GM19452 (cell line): ENCODE results near the gene NT5DC2.

ENCODE experiments used
- ATAC-seq: cut with Tn5 transposase; IDR thresholded peaks from one replicate; pipeline ENCODE4 v1.9.1; 2021; ENCODE audit not compliant: unreplicated experiment

NT5DC2 gene

GRCh38 chr3:52512727-52513126 lies 20.9 kb downstream of the NT5DC2 start:
- ATAC-seq: no peak

DNA sequence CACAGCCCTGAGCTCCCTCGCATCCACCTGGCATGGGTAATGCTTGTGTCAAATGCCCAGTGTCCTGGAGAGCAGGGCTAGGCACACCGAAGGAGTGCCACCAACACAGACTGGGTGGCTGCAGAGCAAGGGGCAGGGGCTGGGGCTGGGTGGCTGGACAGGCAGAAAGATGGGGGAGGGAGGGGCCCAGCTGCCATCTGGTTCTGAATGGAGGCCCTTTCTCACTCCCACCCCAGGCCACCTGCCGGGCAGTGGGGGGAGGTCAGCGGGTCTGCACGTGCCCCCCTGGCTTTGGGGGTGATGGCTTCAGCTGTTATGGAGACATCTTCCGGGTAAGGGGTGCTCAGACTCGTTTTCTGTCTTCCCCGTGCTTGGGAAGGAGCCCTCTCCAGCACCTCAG lies 21.6 kb downstream of the NT5DC2 start:
- no peak for ATAC-seq

DNA sequence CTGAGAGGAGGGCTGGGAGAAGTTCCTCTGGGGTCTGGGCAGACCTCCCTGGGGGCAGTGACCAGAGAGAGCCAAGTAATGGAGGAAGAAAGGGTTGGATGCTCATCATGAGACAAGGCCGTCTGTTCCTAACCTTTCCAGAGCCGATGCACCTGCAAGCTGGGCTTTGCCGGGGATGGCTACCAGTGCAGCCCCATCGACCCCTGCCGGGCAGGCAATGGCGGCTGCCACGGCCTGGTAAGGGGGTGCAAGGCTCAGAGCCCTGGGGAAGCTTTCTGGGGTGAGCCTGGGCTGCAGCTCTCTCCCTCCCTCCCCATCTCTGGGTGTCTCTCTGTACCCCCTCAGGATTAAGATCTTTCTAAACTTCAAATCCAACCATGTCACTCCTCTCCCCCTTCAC lies 22.1 kb downstream of the NT5DC2 start:
- ATAC-seq: no peak

GRCh38 chr3:52509753-52510328 lies 23.8 kb downstream of the NT5DC2 start:
- ATAC-seq: no peak

DNA sequence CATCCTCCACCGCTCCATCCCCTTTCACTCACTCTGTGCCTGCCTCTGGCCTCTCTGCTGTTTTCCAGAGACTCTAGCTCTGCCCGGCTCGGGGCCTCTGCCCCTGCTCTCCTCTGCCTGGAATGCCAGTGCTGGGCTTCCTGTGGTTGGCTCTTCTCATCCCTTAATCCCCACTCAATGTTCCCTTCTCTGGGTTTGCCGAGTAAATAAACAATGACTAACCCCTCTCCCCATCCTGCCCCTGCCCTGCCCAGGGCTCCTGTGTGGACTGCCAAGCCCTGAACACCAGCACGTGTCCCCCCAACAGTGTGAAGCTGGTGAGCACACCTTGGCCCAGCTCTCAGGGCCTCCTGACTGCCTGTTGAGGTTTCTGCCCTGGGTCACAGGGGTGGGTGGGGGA lies 26.3 kb downstream of the NT5DC2 start:
- no peak for ATAC-seq

GRCh38 chr3:52506266-52506966 lies 27.2 kb downstream of the NT5DC2 start:
- no peak for ATAC-seq

DNA sequence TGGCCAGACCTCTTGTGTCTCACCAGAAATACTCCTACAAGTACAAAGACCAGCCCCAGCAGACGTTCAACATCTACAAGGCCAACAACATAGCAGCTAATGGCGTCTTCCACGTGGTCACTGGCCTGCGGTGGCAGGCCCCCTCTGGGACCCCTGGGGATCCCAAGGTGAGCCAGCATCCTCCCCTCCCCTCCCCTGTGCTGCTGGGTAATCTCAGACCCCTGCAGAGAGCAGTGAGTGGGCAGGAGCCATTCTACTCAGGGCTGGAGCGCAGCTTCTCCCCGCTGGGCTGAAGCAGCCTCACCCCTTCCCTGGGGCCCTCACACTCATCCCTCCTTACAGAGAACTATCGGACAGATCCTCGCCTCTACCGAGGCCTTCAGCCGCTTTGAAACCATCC lies 28.7 kb downstream of the NT5DC2 start:
- no peak for ATAC-seq

GRCh38 chr3:52503788-52504424 lies 29.8 kb downstream of the NT5DC2 start:
- ATAC-seq: no peak

DNA sequence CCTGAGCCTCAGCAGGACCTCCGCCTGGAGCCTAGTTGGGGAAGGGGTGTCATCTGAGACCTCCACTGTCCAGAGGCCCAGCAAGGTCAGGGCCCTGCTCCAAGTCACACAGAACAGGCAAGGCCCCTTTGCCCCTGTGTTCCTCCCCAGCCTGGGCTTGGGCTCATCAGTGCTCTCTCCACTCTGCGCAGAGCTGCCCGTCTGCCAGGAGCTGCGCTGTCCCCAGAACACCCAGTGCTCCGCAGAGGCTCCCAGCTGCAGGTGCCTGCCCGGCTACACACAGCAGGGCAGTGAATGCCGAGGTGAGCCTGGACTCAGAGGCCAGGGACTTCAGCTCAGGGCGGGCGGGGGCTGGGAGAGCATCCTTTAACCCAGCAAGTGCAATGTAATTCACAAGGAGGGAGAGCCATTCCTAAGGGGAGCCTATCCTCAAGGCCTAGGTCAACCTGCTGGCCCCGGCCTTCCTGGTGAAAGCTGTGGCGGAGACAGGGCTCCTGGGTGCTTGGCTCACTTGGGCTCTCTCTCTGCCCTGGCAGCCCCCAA lies 30.8 kb downstream of the NT5DC2 start:
- no peak for ATAC-seq

DNA sequence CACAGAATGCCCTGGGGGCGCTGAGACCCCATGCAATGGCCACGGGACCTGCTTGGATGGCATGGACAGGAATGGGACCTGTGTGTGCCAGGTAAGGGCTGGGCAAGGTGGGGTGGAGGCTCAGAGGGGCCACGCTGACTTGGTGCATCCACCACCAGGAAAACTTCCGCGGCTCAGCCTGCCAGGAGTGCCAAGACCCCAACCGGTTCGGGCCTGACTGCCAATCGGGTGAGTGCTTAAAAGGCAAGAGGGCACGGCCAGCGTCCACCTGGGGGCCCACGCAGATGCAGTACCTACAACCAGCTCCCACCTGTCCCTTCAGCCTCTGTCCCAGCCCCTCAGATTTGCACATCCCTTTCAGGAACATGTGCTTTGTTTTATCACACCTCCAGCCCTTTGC lies 31.7 kb downstream of the NT5DC2 start:
- ATAC-seq: no peak

DNA sequence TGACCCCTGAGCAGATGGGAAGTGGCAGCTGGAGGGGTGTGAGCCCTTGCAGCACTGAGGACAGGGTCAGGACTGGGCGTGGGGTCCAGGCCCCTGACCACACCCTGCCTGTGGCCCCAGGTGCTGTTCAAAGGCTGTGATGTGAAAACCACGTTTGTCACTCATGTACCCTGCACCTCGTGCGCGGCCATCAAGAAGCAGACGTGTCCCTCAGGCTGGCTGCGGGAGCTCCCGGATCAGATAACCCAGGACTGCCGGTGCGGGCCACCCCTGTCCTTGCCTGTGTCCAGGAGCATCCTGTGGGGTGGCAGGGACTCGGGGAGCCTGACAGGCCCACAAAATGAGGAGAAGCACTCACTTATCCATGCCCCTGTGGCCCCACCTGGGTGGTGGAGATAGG lies 32.6 kb downstream of the NT5DC2 start:
- no peak for ATAC-seq

DNA sequence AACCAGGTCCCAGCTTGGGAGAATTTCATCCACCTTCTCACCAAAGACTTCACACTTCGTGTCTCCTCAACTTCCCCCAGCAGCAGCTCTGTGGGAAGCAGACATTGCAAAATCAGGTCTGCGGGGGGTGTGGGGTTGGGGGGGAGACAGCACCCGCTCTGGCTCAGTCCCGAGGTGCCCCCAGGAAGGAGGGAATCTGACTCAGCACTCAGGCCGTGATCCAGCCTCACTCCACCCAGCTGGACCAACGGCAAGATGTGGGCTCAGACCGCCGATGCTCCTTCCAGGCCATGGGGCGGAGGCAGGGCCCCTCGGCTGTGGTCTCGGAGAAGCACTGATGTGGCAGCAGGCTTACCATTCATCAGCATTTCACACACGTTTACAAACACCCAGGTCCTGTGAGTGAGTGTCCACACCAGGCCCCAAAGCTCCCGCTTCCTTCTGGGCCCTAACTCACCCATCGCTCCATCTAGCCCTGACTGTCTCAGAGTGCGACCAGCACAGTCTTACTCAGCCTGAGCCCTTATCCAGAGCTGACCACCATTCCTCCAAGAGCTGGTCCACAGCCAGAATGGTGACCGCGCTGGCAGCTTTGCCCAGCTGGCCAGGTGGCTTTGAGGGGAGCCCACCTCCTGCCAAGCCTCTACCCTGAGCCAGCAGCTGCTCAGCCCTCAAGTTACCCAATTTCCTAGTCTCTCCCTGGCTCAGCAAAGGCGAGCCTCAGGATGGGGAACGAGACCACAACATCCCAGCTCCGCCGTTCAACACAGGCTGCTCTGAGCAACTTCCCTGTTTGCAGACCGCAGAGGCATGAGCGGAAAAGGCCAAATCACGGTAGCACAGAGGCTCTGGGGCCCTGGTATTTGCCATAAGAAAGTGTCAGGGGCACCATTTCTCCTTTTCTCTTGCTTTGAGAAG lies 35.3 kb downstream of the NT5DC2 start:
- no peak for ATAC-seq

- no peak for ATAC-seq
These were observed 37.7 kb downstream of the NT5DC2 start for GRCh38 chr3:52495777-52496602.

GRCh38 chr3:52494886-52495495 lies 38.7 kb downstream of the NT5DC2 start, which contains the start of gene STAB1:
Gene STAB1 (plus strand): TSS chr3:52495338. CDS start chr3:52495414, 76 bp downstream.
- no peak for ATAC-seq

GRCh38 chr3:52494445-52494844 lies 39.2 kb downstream of the NT5DC2 start:
- no peak for ATAC-seq

- ATAC-seq: no peak
These were observed 40.2 kb downstream of the NT5DC2 start for GRCh38 chr3:52493232-52494017.

DNA sequence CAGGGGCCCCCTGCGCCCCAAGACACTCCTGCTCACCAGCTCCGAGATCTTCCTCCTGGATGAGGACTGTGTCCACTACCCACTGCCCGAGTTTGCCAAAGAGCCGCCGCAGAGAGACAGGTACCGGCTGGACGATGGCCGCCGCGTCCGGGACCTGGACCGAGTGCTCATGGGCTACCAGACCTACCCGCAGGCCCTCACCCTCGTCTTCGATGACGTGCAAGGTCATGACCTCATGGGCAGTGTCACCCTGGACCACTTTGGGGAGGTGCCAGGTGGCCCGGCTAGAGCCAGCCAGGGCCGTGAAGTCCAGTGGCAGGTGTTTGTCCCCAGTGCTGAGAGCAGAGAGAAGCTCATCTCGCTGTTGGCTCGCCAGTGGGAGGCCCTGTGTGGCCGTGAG lies 41.6 kb downstream of the NT5DC2 start:
- no peak for ATAC-seq

- no peak for ATAC-seq
These were observed 42.6 kb downstream of the NT5DC2 start for GRCh38 chr3:52490939-52491526.
